Loucy (cell line): ENCODE results near the gene HSBP1L1.

Source experiments
- H2AFZ ChIP-seq: fragments of 200-600 bp; sonication (generic); 2 replicates; pipeline ENCODE4 v1.6.0; 2016; ENCODE audit warnings: antibody characterized with exemption, mild to moderate bottlenecking, low read length, moderate library complexity
- H3F3A ChIP-seq: fragments of 200-600 bp; 2 replicates; pipeline ENCODE4 v1.6.0; 2016; ENCODE audit warnings: antibody characterized with exemption, low read depth, mild to moderate bottlenecking
- H3K27me3 ChIP-seq: fragments of 200-600 bp; sonication (generic); 2 replicates; pipeline ENCODE4 v1.6.1; 2014; ENCODE audit warnings: low read length, mild to moderate bottlenecking; ENCODE audit not compliant: insufficient read depth, poor library complexity, severe bottlenecking
- H3K36me3 ChIP-seq: fragments of 200-600 bp; sonication (generic); 2 replicates; pipeline ENCODE4 v1.6.1; 2016; ENCODE audit warnings: low read length; ENCODE audit not compliant: insufficient read depth
- H3K4me1 ChIP-seq: fragments of 200-600 bp; sonication (generic); 2 replicates; pipeline ENCODE4 v1.5.1; 2014; ENCODE audit warnings: low read length, mild to moderate bottlenecking; ENCODE audit not compliant: insufficient read depth, poor library complexity, severe bottlenecking
- H3K4me2 ChIP-seq: fragments of 200-600 bp; sonication (generic); 2 replicates; pipeline ENCODE4 v1.6.0; 2014; ENCODE audit warnings: antibody characterized with exemption, low read length, low read depth, mild to moderate bottlenecking; ENCODE audit not compliant: poor library complexity, severe bottlenecking
- H3K4me3 ChIP-seq: fragments of 200-600 bp; sonication (generic); 2 replicates; pipeline ENCODE4 v1.5.1; 2014; ENCODE audit warnings: low read length, mild to moderate bottlenecking, mixed read lengths; ENCODE audit not compliant: poor library complexity, severe bottlenecking
- H3K79me2 ChIP-seq: fragments of 200-600 bp; sonication (generic); 2 replicates; pipeline ENCODE4 v1.6.1; 2014; ENCODE audit warnings: low read length; ENCODE audit not compliant: insufficient read depth
- H3K9ac ChIP-seq: fragments of 200-600 bp; sonication (generic); 2 replicates; pipeline ENCODE4 v1.6.0; 2014; ENCODE audit warnings: mild to moderate bottlenecking, low read depth, low read length, moderate library complexity; ENCODE audit not compliant: poor library complexity, severe bottlenecking
- H3K9me2 ChIP-seq: fragments of 200-600 bp; sonication (generic); replicated peaks from 2 replicates; pipeline ENCODE4 v1.6.1; 2016; ENCODE audit warnings: low read depth, low read length, mixed read lengths
- H3K9me3 ChIP-seq: fragments of 200-600 bp; sonication (generic); 2 replicates; pipeline ENCODE4 v1.6.1; 2014; ENCODE audit warnings: mild to moderate bottlenecking, antibody characterized with exemption, low read length, low read depth; ENCODE audit not compliant: insufficient read depth
- H4K20me1 ChIP-seq: fragments of 200-600 bp; sonication (generic); 2 replicates; pipeline ENCODE4 v1.6.0; 2014; ENCODE audit warnings: antibody characterized with exemption, low read length, mild to moderate bottlenecking; ENCODE audit not compliant: insufficient read depth, poor library complexity, severe bottlenecking
- CTCF ChIP-seq: fragments of 200-600 bp; sonication (generic); conservative IDR thresholded peaks from 2 replicates; pipeline ENCODE4 v1.5.1; 2014; ENCODE audit warnings: mild to moderate bottlenecking, antibody characterized with exemption, low read length
- EZH2phosphoT487 ChIP-seq: fragments of 200-600 bp; IDR thresholded peaks from 2 replicates; pipeline ENCODE4 v1.6.1; 2018; ENCODE audit warnings: antibody characterized with exemption, mild to moderate bottlenecking, moderate library complexity, borderline replicate concordance

The HSBP1L1 gene

GRCh38 chr18:79928563-79928960 is 35.9 kb upstream of the HSBP1L1 start:
- H4K20me1 ChIP-seq = no peaks in the 10 kb centered on the region
- no peaks in the 10 kb centered on the region for H3F3A ChIP-seq
- H3K36me3 ChIP-seq = peaks cover 27% of the 10 kb centered on the region
- H3K9me2 ChIP-seq = no peaks in the 10 kb centered on the region
- H3K9me3 ChIP-seq = peaks cover 15% of the 10 kb centered on the region; the same call in 1 of the 2 replicates
- no peak for TF ChIP-seq CTCF
- TF ChIP-seq EZH2phosphoT487 = no peak
- peaks cover 21% of the 10 kb centered on the region for H3K79me2 ChIP-seq
- H3K9ac ChIP-seq = no peak overlapping the region
- H3K4me3 ChIP-seq = no peak overlapping the region
- no peaks in the 10 kb centered on the region for H3K27me3 ChIP-seq
- H3K4me2 ChIP-seq = no peak overlapping the region
- no peak overlapping the region for H2AFZ ChIP-seq
- no peaks in the 10 kb centered on the region for H3K4me1 ChIP-seq

GRCh38 chr18:79930020-79930642 is 34.3 kb upstream of the HSBP1L1 start:
- H3K79me2 ChIP-seq = peaks cover 28% of the 10 kb centered on the region
- peaks cover 36% of the 10 kb centered on the region for H3K36me3 ChIP-seq
- no peaks in the 10 kb centered on the region for H4K20me1 ChIP-seq
- H3F3A ChIP-seq = no peaks in the 10 kb centered on the region
- no peaks in the 10 kb centered on the region for H3K9me2 ChIP-seq
- peaks cover 15% of the 10 kb centered on the region; the same call in 1 of the 2 replicates for H3K9me3 ChIP-seq
- no peak overlapping the region for H3K4me3 ChIP-seq
- no peaks in the 10 kb centered on the region for H3K27me3 ChIP-seq
- H3K9ac ChIP-seq = no peak overlapping the region
- H3K4me1 ChIP-seq = no peaks in the 10 kb centered on the region
- no peak overlapping the region for H3K4me2 ChIP-seq
- H2AFZ ChIP-seq = no peak overlapping the region
- no peak for TF ChIP-seq CTCF
- TF ChIP-seq EZH2phosphoT487 = no peak

GRCh38 chr18:79931475-79931874 is 33.0 kb upstream of the HSBP1L1 start:
- peaks cover 32% of the 10 kb centered on the region for H3K79me2 ChIP-seq
- peaks cover 45% of the 10 kb centered on the region for H3K36me3 ChIP-seq
- H3F3A ChIP-seq = no peaks in the 10 kb centered on the region

More at GRCh38 chr18:79931475-79931874, 33.0 kb upstream of the HSBP1L1 start:
- H3K9me3 ChIP-seq = peaks cover 15% of the 10 kb centered on the region; the same call in 1 of the 2 replicates
- H3K4me3 ChIP-seq = no peak overlapping the region
- TF ChIP-seq CTCF (no peak), EZH2phosphoT487 (no peak)
- no peaks in the 10 kb centered on the region for H4K20me1 ChIP-seq
- H3K4me2 ChIP-seq = no peak overlapping the region
- H2AFZ ChIP-seq = no peak overlapping the region
- no peaks in the 10 kb centered on the region for H3K4me1 ChIP-seq
- H3K9me2 ChIP-seq = no peaks in the 10 kb centered on the region
- H3K27me3 ChIP-seq = no peaks in the 10 kb centered on the region
- H3K9ac ChIP-seq = no peak overlapping the region
